Cerebellar nuclear complex (tissue), 1 donor: ENCODE measurements around the gene RYR1.
"Not testable (repeated sequence)": the region's sequence is repeated elsewhere in the genome, so short reads cannot be mapped to it uniquely, and the experiment has no call there.

Source experiments
- DNase-seq, 2 experiments: peaks; one replicate each; lab custom pipeline; 2025; lab: John Stamatoyannopoulos, UW

The RYR1 gene

GRCh38 chr19:38490861-38491260 is 57.4 kb downstream of the RYR1 start:
- no peak for DNase-seq

GRCh38 chr19:38492181-38492813 is 58.8 kb downstream of the RYR1 start:
- DNase-seq, result no peak

- no peak for DNase-seq
These were observed 60.9 kb downstream of the RYR1 start for GRCh38 chr19:38494379-38494778.

- not testable (repeated sequence) for DNase-seq
These were observed 61.9 kb downstream of the RYR1 start for GRCh38 chr19:38495375-38495774.

GRCh38 chr19:38496116-38496515 is 62.6 kb downstream of the RYR1 start:
- no peak for DNase-seq

GRCh38 chr19:38496603-38497487 is 63.4 kb downstream of the RYR1 start:
- no peak for DNase-seq

GRCh38 chr19:38497907-38498306 is 64.4 kb downstream of the RYR1 start:
- DNase-seq, result no peak

- DNase-seq, result no peak
These were observed 66.0 kb downstream of the RYR1 start for GRCh38 chr19:38499532-38499931.

- DNase-seq, result no peak
These were observed 67.0 kb downstream of the RYR1 start for GRCh38 chr19:38500450-38500849.

GRCh38 chr19:38502410-38503076 is 69.1 kb downstream of the RYR1 start:
- DNase-seq, result no peak

- no peak for DNase-seq
These were observed 69.6 kb downstream of the RYR1 start for GRCh38 chr19:38503077-38503410.

GRCh38 chr19:38505958-38506357 is 72.5 kb downstream of the RYR1 start:
- no peak for DNase-seq

GRCh38 chr19:38506375-38506722 is 72.9 kb downstream of the RYR1 start:
- DNase-seq, result no peak

- no peak for DNase-seq
These were observed 73.4 kb downstream of the RYR1 start for GRCh38 chr19:38506723-38507550.

GRCh38 chr19:38507551-38508127 is 74.1 kb downstream of the RYR1 start:
- DNase-seq, result no peak

GRCh38 chr19:38508507-38508906 is 75.0 kb downstream of the RYR1 start:
- DNase-seq, result no peak

- DNase-seq, result no peak
These were observed 75.5 kb downstream of the RYR1 start for GRCh38 chr19:38509027-38509426.

- DNase-seq, result no peak
These were observed 77.7 kb downstream of the RYR1 start for GRCh38 chr19:38511074-38511708.

- DNase-seq, result no peak
These were observed 78.8 kb downstream of the RYR1 start for GRCh38 chr19:38512277-38512676.

GRCh38 chr19:38513156-38513555 is 79.7 kb downstream of the RYR1 start:
- DNase-seq, result not testable (repeated sequence)

- no peak for DNase-seq
These were observed 80.3 kb downstream of the RYR1 start for GRCh38 chr19:38513762-38514167.
